Skeletal muscle tissue (tissue), 4 donors: ENCODE measurements around the gene TBX10. TPM values are rescaled to one million over a fixed set of nuclear protein-coding genes. Genes with fewer than 3 reads are reported as not detected.

Experiments
- H3K27ac ChIP-seq: one replicate; pipeline ENCODE4 v1.7.0; 2013; ENCODE audit warnings: mild to moderate bottlenecking, low read depth, low read length, inconsistent platforms
- H3K27me3 ChIP-seq, 3 donors: one replicate each; pipeline ENCODE4 v1.7.0; 2013; ENCODE audit warnings: low read length in 3 of 3; ENCODE audit not compliant: control insufficient read depth in 3 of 3, insufficient read depth in 3 of 3
- H3K36me3 ChIP-seq, 3 donors: one replicate each; pipeline ENCODE4 v1.7.0; 2013; ENCODE audit warnings: low read length in 3 of 3; ENCODE audit not compliant: control insufficient read depth in 3 of 3, insufficient read depth in 3 of 3
- H3K4me1 ChIP-seq, 3 donors: one replicate each; pipeline ENCODE4 v1.7.0; 2013; ENCODE audit warnings: low read length in 3 of 3, mild to moderate bottlenecking in 3 of 3; ENCODE audit not compliant: control insufficient read depth in 3 of 3, insufficient read depth in 3 of 3
- H3K4me3 ChIP-seq, 3 donors: one replicate each; pipeline ENCODE4 v1.7.0; 2013; ENCODE audit warnings: low read length in 3 of 3
- H3K9ac ChIP-seq, 3 donors: one replicate each; pipeline ENCODE4 v1.7.0; 2013; ENCODE audit warnings: low read length in 3 of 3, mild to moderate bottlenecking in 3 of 3, moderate library complexity in 2 of 3, low read depth in 1 of 3
- H3K9me3 ChIP-seq, 3 donors: one replicate each; pipeline ENCODE4 v1.7.0; 2013; ENCODE audit warnings: low read length in 3 of 3; ENCODE audit not compliant: control insufficient read depth in 3 of 3
- total RNA-seq: library from RNA; depleted of rRNA; stranded (reverse); fragments of >200 nt; gene quantifications from one replicate; pipeline ENCODE4 v1.2.3, GENCODE V29; 2014
- donor health status: Osteomylitis.

The TBX10 gene
- total RNA-seq, 1 donor from 2014 or later, result not detected

DNA sequence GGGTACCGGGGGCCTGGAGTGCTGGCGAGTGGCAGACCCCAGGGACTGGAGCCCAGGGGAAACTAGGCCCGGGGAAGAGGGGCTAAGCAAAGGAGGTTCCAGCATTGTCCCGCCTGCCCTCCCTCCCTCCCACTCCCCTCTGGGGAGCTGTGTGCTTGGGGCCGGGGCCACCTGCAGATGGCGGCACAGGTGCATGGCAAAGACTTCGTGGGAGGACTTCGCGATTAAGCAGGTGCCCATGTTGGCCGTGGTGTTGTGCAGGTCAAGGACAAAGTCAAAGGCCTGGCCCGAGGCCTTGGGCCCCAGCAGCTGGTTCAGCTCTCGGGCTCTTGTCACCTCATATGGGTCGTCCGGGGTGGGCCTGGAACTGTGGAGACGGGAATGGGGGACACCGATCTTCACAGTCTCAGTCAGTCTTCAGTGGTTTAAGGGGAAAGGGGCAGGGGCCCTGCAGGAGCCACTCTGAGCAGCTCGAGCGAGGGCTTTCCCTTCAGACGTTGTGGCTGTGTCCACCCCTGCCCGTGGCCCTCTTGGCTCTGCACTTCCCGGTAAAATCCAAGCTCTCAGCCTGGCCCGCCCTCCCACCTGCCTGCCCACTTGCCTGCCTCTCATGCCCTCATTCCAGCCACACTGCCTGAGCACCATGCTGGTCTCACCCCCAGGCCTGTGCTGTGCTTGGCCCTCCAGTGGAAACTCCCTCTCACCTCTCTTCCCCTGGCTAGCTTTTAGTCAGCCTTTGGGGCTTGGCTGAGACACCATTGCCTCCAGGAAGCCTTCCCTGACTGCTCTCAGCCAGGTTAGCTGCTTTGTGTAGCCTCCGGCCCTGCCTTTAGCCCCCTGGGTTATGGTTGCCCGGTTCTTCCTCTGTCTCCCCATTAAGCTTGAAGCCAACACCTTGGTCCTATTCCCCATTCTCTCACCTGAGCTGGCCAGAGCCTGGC is 6.2 kb upstream of the TBX10 start:
- no peak overlapping the region for H3K4me3 ChIP-seq
- no peak overlapping the region for H3K9ac ChIP-seq
- H3K4me1 ChIP-seq, result peaks cover 0 to 14% (median 4%) of the 10 kb centered on the region in 3 donors
- H3K36me3 ChIP-seq, result no peaks in the 10 kb centered on the region
- H3K27ac ChIP-seq, result no peak overlapping the region
- H3K9me3 ChIP-seq, result no peaks in the 10 kb centered on the region
- peaks cover 32 to 47% (median 47%) of the 10 kb centered on the region in 3 donors for H3K27me3 ChIP-seq

DNA sequence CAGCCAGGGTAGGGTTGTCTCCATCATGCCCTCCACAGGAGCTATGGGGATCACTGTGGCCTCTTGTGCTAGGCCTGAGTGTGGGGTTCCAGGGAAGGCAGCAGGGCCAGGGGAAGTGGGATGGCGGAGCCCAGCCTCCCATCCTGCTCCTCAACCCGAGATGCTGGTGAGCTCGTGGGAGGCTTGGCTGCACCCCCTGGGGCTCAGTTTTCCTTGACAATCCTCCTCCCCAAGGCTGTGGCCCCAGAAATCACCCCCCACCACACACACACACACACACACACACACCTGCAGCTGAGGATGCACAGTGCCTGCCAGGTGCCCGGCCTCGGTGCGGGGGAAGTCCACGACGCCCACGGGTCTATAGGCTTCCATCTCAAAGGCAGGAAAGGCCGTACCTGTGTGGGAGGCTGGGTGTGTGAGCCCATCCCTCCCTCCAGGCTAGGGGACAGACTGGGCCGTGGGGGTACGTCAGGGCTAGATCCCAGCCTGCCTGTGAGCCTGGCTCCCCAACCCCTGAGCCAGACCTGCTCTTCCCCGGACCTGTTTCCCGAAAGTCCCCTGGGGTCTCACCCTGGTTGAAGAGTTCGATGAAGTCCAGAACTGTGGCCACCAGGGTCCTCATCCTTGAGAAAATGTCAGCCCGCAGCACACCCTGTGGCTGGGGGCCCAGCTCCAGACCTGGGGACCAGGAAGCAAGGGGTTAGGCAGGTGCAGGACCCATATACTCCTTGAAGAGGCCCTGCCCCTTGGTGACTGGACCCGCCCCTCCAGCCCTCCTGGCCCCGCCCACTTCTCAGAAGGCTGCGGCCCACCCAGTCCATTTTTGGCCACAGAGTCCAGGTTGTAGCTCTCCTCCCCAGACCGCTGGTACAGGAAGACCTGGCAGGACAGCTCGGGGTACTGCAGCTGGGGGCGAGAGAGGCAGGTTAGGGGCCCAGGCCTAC is 5.2 kb upstream of the TBX10 start:
- peaks cover 33 to 48% (median 47%) of the 10 kb centered on the region in 3 donors for H3K27me3 ChIP-seq
- no peak overlapping the region for H3K27ac ChIP-seq
- H3K36me3 ChIP-seq, result no peaks in the 10 kb centered on the region
- no peaks in the 10 kb centered on the region for H3K9me3 ChIP-seq
- peaks cover 0 to 5% (median 4%) of the 10 kb centered on the region in 3 donors for H3K4me1 ChIP-seq
- no peak overlapping the region for H3K9ac ChIP-seq
- H3K4me3 ChIP-seq, result no peak overlapping the region

DNA sequence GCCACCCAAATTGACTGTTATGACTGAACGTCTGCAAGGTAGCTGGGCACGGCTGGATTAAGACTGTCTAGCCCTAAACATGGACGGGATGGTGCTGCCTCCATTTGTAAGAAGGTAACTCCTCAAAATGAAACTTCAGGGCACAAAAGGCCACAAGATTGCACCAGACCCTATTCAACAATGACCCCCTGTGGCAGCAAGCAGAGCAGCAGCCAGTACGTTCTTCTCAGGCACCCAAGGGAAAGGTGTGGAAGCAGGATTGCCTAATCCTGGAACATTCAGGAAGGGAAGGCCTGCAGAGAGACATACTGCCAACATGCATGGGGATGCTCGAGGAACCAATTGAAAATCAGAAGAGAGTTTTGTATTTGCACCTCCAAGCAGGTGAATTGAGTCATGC is 4.5 kb upstream of the TBX10 start:
- Histone ChIP-seq H3K9ac (no peak overlapping the region), H3K4me3 (no peak overlapping the region), H3K27ac (no peak overlapping the region), H3K36me3 (no peaks in the 10 kb centered on the region), H3K27me3 (peaks cover 30 to 50% (median 47%) of the 10 kb centered on the region in 3 donors), H3K9me3 (no peaks in the 10 kb centered on the region), H3K4me1 (no peaks in the 10 kb centered on the region)

DNA sequence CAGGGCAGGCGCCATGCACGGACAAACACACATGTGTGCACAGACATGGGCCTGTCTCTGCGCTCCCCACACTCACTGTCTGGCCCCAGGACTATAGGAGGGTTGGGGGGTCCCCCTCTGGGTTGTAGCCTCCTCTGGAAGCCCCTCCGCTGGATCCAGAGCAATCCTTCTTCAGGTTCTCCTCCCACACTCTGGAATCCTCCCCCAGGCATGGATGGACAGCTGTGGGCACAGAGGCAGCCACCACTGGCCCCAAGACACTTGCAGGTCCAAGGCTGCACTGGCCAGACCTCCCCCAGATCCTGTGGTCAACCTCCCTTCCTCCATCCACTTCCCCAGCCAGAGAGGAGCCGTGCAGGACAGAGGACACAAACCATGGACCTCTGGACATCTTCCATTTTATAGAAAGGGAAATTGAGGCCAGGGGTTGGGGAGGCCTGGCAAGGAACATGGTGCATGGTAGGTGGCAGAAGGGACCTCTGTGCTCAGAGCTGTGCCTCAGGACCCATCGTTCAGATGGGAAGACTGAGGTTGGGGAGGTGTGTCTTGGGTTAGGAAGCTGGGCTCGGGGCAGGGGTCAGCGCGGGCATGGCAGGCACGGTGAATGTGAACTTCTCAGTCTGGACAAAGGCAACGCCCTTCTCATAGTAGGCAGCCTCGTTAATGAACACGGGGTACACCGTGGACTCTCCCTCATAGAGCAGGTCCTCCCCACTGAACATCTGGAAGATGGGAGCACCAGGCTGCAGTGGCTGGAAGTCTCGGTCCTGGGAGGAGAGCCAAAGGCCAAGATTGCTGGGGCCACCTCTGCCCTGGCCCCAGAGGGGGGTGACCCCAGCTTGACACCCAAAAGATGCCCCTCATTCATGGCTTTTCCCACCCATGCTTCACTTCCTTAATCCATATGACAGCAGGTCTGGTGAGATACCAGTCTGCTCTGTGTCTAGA is 2.9 kb upstream of the TBX10 start:
- H3K9ac ChIP-seq, result no peak overlapping the region
- no peak overlapping the region for H3K27ac ChIP-seq
- no peak overlapping the region for H3K4me3 ChIP-seq
- no peaks in the 10 kb centered on the region for H3K9me3 ChIP-seq
- H3K27me3 ChIP-seq, result peaks cover 18 to 46% (median 41%) of the 10 kb centered on the region in 3 donors
- H3K36me3 ChIP-seq, result no peaks in the 10 kb centered on the region
- H3K4me1 ChIP-seq, result no peaks in the 10 kb centered on the region

DNA sequence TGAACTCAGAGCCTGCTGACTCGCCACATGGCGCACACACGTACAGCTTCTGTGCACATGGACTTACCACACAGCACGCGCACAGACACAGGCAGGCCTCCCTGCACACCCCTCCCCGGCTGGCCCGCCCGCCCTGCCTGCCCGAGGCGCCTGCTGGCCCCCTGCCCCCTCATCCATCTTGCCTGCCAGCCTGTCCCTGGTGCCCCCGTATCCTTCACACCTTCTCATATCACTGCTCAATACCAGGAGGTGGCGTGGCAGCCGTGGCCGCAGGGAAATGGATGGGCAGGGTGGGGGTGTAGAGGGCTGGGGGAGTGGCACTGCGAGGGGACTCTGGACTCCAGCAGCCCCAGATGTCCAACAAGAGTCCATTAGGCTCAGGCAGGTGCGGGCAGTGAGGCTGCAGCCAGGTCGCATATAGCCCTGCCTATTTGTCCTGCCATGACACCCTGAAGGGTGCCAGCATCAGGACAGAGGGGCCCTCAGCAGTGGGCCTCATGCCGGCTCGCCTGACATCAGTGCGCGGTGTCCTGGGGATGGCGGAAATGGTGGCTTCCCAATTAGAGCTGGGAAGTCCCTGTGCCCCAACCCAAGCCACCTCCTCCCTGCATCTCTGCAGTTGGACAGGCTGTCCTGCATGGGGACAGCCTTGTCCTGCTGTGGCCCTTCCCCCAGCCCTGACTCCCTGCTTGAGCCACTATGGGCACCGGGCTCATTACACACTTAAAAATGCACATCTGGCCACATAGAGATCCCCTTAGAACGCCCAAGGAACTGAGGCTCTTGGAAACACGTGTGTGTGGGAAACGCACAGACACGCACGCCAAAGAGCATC is 2.0 kb upstream of the TBX10 start:
- no peaks in the 10 kb centered on the region for H3K9me3 ChIP-seq
- H3K9ac ChIP-seq, result no peak overlapping the region
- H3K4me1 ChIP-seq, result no peaks in the 10 kb centered on the region
- H3K4me3 ChIP-seq, result no peak overlapping the region
- H3K27ac ChIP-seq, result no peak overlapping the region
- no peaks in the 10 kb centered on the region for H3K36me3 ChIP-seq
- H3K27me3 ChIP-seq, result peaks cover 11 to 41% (median 33%) of the 10 kb centered on the region in 3 donors

DNA sequence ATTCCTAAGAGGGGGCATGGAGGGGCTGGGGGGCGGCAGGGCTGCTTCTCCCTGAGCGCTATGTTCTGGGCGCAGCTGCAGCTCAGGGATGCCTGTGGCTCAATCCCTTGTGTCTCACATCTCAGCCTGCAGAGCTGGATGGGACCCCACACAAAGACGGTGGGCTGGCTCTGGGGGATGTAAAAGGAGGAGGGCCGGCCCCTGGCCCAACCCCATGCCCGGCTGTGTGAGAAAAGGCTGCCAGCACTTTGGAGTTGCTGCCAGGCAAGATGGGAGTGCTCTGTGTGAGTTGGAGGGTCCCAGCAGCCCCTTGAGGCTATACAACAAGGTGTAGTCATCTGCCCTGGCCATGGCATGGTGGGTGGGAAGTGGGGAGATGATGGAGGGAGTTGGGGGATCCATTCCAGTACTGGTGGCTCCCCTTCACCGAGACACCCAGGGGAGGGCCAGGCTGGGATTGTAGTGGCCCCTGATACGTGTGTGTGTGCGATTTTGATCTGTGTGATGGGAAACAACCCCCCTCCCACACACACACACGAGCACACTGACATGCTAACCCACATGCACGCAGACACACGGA is 1.3 kb upstream of the TBX10 start:
- Histone ChIP-seq H3K36me3 (no peaks in the 10 kb centered on the region), H3K9me3 (no peaks in the 10 kb centered on the region), H3K27me3 (peaks cover 11 to 34% (median 26%) of the 10 kb centered on the region in 3 donors), H3K4me3 (no peak overlapping the region), H3K9ac (no peak overlapping the region), H3K4me1 (no peaks in the 10 kb centered on the region), H3K27ac (no peak overlapping the region)

DNA sequence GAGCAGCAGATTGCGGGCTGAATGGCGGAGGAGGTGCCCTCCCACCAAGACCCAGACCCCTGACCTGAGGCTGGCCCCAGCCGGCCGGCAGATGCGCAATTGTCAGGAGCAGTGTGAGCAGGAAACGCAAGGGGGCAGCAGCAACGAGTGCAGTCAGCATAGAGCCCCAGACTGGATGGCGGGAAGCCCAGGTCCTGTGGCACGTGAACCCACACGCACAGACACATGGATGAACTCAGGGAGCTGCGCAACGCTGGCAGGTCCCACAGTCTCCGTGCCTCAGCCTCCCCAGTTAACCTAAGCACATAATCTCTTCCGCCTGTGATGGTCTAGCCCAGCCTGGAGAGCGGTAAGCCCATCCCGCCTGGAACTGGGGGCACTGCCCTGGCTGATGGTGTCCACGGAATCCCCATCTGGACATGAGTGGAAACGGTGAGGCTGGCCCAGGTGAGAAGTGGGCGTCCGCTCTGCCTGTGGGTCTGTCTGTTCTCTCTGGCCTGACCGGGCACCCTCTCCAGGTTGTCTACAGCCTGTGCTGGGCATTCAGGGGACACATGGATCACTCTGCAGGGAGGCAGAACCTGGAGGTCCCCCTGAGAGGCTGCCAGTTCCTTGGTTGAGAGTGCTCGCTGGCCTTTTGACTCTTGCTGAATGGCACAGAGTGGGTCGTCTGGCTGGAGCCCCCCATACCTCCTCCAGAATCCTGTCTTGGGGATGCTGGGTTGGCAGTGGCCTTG is 626 bp upstream of the TBX10 start:
- Histone ChIP-seq H3K27me3 (peaks cover 12 to 34% (median 26%) of the 10 kb centered on the region in 3 donors), H3K9ac (no peak overlapping the region), H3K4me1 (no peaks in the 10 kb centered on the region), H3K4me3 (no peak overlapping the region), H3K27ac (no peak overlapping the region), H3K36me3 (no peaks in the 10 kb centered on the region), H3K9me3 (no peaks in the 10 kb centered on the region)
